Measurements from ENCODE around the gene DEFB119. TPM values are rescaled to one million over a fixed set of nuclear protein-coding genes. Genes with fewer than 3 reads are reported as not detected.
A peak's percentile ranks its signal among the peaks of the same experiment; 100 is the strongest.
"Not testable (repeated sequence)": the region's sequence is repeated elsewhere in the genome, so short reads cannot be mapped to it uniquely, and the experiment has no call there.

The DEFB119 gene
- total RNA-seq (not detected), polyA plus RNA-seq (not detected)
- long read RNA-seq, donor 1: 0 reads
- long read RNA-seq, donor 2: 0 reads
- long read RNA-seq, donor 3: 0 reads
- long read RNA-seq, donor 4: 0 reads

GRCh38 chr20:31390490-31390889 is at the start of gene DEFB119:
Gene DEFB119, minus strand, starts transcription at chr20:31390590. Its CDS starts 107 bp downstream, at chr20:31390483.
- H3K4me3 ChIP-seq (ENCODE audit: low read length): no peak within 1 kb of the TSS
- no peaks in the 10 kb centered on the region for H3K9me3 ChIP-seq (ENCODE audit: control insufficient read depth, low read length)
- no peaks in the 10 kb centered on the region for H3K4me1 ChIP-seq (ENCODE audit: control insufficient read depth, insufficient read depth, low read length)
- H3K27ac ChIP-seq (ENCODE audit: low read length): no peak within 1 kb of the TSS
- intact Hi-C loops (cut with DNase I): no loop called here
- ATAC-seq: no peak
- 41% methylated on average over 1 of the region's 1 CpG for WGBS
- no peak for DNase-seq
- no peaks in the 10 kb centered on the region for H3K27me3 ChIP-seq (ENCODE audit: control insufficient read depth, insufficient read depth)

- intact Hi-C loops (cut with DNase I): no loop called here
- Histone ChIP-seq H3K9me3 (ENCODE audit: control insufficient read depth, low read length) (no peaks in the 10 kb centered on the region), H3K4me1 (ENCODE audit: control insufficient read depth, insufficient read depth, low read length) (no peaks in the 10 kb centered on the region), H3K4me3 (ENCODE audit: low read length) (no peak overlapping the region), H3K27me3 (ENCODE audit: control insufficient read depth, insufficient read depth) (no peaks in the 10 kb centered on the region), H3K27ac (ENCODE audit: low read length) (no peak overlapping the region)
- DNase-seq: no peak
- WGBS: 66% methylated on average over 4 of the region's 4 CpGs
- no peak for ATAC-seq
These were observed 40.3 kb upstream of the DEFB119 start for GRCh38 chr20:31430568-31431115.

GRCh38 chr20:31427576-31427975 is 37.2 kb upstream of the DEFB119 start:
- H3K4me3 ChIP-seq (ENCODE audit: low read length); H3K27me3 ChIP-seq (ENCODE audit: control insufficient read depth, insufficient read depth); H3K27ac ChIP-seq (ENCODE audit: low read length); H3K4me1 ChIP-seq (ENCODE audit: control insufficient read depth, insufficient read depth, low read length); intact Hi-C loops (cut with DNase I); ATAC-seq; H3K9me3 ChIP-seq (ENCODE audit: control insufficient read depth, low read length): not testable (repeated sequence)
- DNase-seq: peak in 1 of 3 donors; percentile 46
- 94% methylated on average over 29 of the region's 31 CpGs for WGBS

GRCh38 chr20:31426891-31427551 is 36.6 kb upstream of the DEFB119 start:
- not testable (repeated sequence) for H3K9me3 ChIP-seq (ENCODE audit: control insufficient read depth, low read length); ATAC-seq

GRCh38 chr20:31425797-31426196 is 35.4 kb upstream of the DEFB119 start:
- Histone ChIP-seq H3K4me1 (ENCODE audit: control insufficient read depth, insufficient read depth, low read length) (no peaks in the 10 kb centered on the region), H3K27me3 (ENCODE audit: control insufficient read depth, insufficient read depth) (no peaks in the 10 kb centered on the region), H3K9me3 (ENCODE audit: control insufficient read depth, low read length) (no peaks in the 10 kb centered on the region), H3K27ac (ENCODE audit: low read length) (no peak overlapping the region), H3K4me3 (ENCODE audit: low read length) (no peak overlapping the region)
- intact Hi-C loops (cut with DNase I): no loop called here
- DNase-seq (no peak), ATAC-seq (no peak)

More at GRCh38 chr20:31426891-31427551, 36.6 kb upstream of the DEFB119 start:
- H3K27ac ChIP-seq (ENCODE audit: low read length); H3K4me1 ChIP-seq (ENCODE audit: control insufficient read depth, insufficient read depth, low read length); intact Hi-C loops (cut with DNase I); H3K27me3 ChIP-seq (ENCODE audit: control insufficient read depth, insufficient read depth); H3K4me3 ChIP-seq (ENCODE audit: low read length): not testable (repeated sequence)
- DNase-seq: peak in 1 of 3 donors; percentile 55
- 93% methylated on average over 41 of the region's 48 CpGs for WGBS

GRCh38 chr20:31418307-31418706 is 27.9 kb upstream of the DEFB119 start:
- Histone ChIP-seq H3K4me1 (ENCODE audit: control insufficient read depth, insufficient read depth, low read length) (no peaks in the 10 kb centered on the region), H3K9me3 (ENCODE audit: control insufficient read depth, low read length) (no peaks in the 10 kb centered on the region), H3K4me3 (ENCODE audit: low read length) (no peak overlapping the region), H3K27ac (ENCODE audit: low read length) (no peak overlapping the region), H3K27me3 (ENCODE audit: control insufficient read depth, insufficient read depth) (no peaks in the 10 kb centered on the region)
- ATAC-seq (no peak), DNase-seq (no peak)
- intact Hi-C loops (cut with DNase I): no loop called here
- 84% methylated on average over 7 of the region's 7 CpGs for WGBS

GRCh38 chr20:31415653-31416052 is 25.3 kb upstream of the DEFB119 start:
- DNase-seq (no peak), ATAC-seq (no peak)
- H3K9me3 ChIP-seq (ENCODE audit: control insufficient read depth, low read length): no peaks in the 10 kb centered on the region
- H3K27me3 ChIP-seq (ENCODE audit: control insufficient read depth, insufficient read depth): no peaks in the 10 kb centered on the region
- intact Hi-C loops (cut with DNase I): no loop called here
- no peak overlapping the region for H3K4me3 ChIP-seq (ENCODE audit: low read length)
- H3K4me1 ChIP-seq (ENCODE audit: control insufficient read depth, insufficient read depth, low read length): no peaks in the 10 kb centered on the region
- 92% methylated on average over 2 of the region's 2 CpGs for WGBS
- no peak overlapping the region for H3K27ac ChIP-seq (ENCODE audit: low read length)

- no peak overlapping the region for H3K4me3 ChIP-seq (ENCODE audit: low read length)
- no peak overlapping the region for H3K27ac ChIP-seq (ENCODE audit: low read length)
- intact Hi-C loops (cut with DNase I): no loop called here
- 76% methylated on average over 6 of the region's 6 CpGs for WGBS
- DNase-seq (no peak), ATAC-seq (no peak)
- H3K4me1 ChIP-seq (ENCODE audit: control insufficient read depth, insufficient read depth, low read length): no peaks in the 10 kb centered on the region
- no peaks in the 10 kb centered on the region for H3K27me3 ChIP-seq (ENCODE audit: control insufficient read depth, insufficient read depth)
- no peaks in the 10 kb centered on the region for H3K9me3 ChIP-seq (ENCODE audit: control insufficient read depth, low read length)
These were observed 24.0 kb upstream of the DEFB119 start for GRCh38 chr20:31414381-31414780.

- 49% methylated on average over 1 of the region's 1 CpG for WGBS
- intact Hi-C loops (cut with DNase I): no loop called here
These were observed 19.6 kb upstream of the DEFB119 start for GRCh38 chr20:31410011-31410410.

GRCh38 chr20:31406115-31406514 is 15.7 kb upstream of the DEFB119 start, which contains the start of gene DEFB121:
Gene DEFB121, minus strand, starts transcription at chr20:31406215. Its CDS starts 63 bp downstream, at chr20:31406152.
- Histone ChIP-seq H3K4me3 (ENCODE audit: low read length) (no peak within 1 kb of the TSS), H3K27ac (ENCODE audit: low read length) (no peak within 1 kb of the TSS), H3K9me3 (ENCODE audit: control insufficient read depth, low read length) (peaks cover 1% of the 10 kb centered on the region), H3K27me3 (ENCODE audit: control insufficient read depth, insufficient read depth) (no peaks in the 10 kb centered on the region), H3K4me1 (ENCODE audit: control insufficient read depth, insufficient read depth, low read length) (no peaks in the 10 kb centered on the region)
- no peak for ATAC-seq
- no peak for DNase-seq
- 43% methylated on average over 3 of the region's 3 CpGs for WGBS
- intact Hi-C loops (cut with DNase I): no loop called here

More at GRCh38 chr20:31410011-31410410, 19.6 kb upstream of the DEFB119 start:
- H3K4me1 ChIP-seq (ENCODE audit: control insufficient read depth, insufficient read depth, low read length): no peaks in the 10 kb centered on the region
- no peak for DNase-seq
- H3K4me3 ChIP-seq (ENCODE audit: low read length): no peak overlapping the region
- no peak overlapping the region for H3K27ac ChIP-seq (ENCODE audit: low read length)
- no peaks in the 10 kb centered on the region for H3K27me3 ChIP-seq (ENCODE audit: control insufficient read depth, insufficient read depth)
- ATAC-seq: no peak
- peaks cover 1% of the 10 kb centered on the region for H3K9me3 ChIP-seq (ENCODE audit: control insufficient read depth, low read length)

GRCh38 chr20:31403886-31404285 is 13.5 kb upstream of the DEFB119 start:
- no peaks in the 10 kb centered on the region for H3K27me3 ChIP-seq (ENCODE audit: control insufficient read depth, insufficient read depth)
- intact Hi-C loops (cut with DNase I): no loop called here
- no peak for ATAC-seq
- no peak for DNase-seq
- H3K4me3 ChIP-seq (ENCODE audit: low read length): no peak overlapping the region
- no peaks in the 10 kb centered on the region for H3K4me1 ChIP-seq (ENCODE audit: control insufficient read depth, insufficient read depth, low read length)
- peaks cover 1% of the 10 kb centered on the region for H3K9me3 ChIP-seq (ENCODE audit: control insufficient read depth, low read length)
- WGBS: 56% methylated on average over 1 of the region's 1 CpG
- H3K27ac ChIP-seq (ENCODE audit: low read length): no peak overlapping the region

Data from right cardiac atrium (tissue), 5 donors.